CD4-positive, CD25-positive, alpha-beta regulatory T cell (primary cell): ENCODE results near the gene ERBB4. TPM values are rescaled to one million over a fixed set of nuclear protein-coding genes. Genes with fewer than 3 reads are reported as not detected.

Source experiments
- ATAC-seq, 2 donors: fragments of 150-1000 bp; cut with Tn5 transposase; one replicate each; pipeline ENCODE4 v1.10.0; 2021; ENCODE audit warnings: low read depth in 2 of 2, moderate number of reproducible peaks in 2 of 2, moderate library complexity in 1 of 2
- DNase-seq, 3 donors: peaks; one replicate each; pipeline versions ENCODE4 v3.0.0 to v3.0.0-alpha.2; 2012 to 2022; ENCODE audit warnings: mixed read lengths in 1 of 3
- H3K27ac ChIP-seq: one replicate; pipeline ENCODE4 v1.7.0; 2013; ENCODE audit warnings: mild to moderate bottlenecking, low read length; ENCODE audit not compliant: insufficient read depth, poor library complexity, severe bottlenecking
- H3K27me3 ChIP-seq: one replicate; pipeline ENCODE4 v1.7.0; 2013; ENCODE audit warnings: low read length; ENCODE audit not compliant: control insufficient read depth, insufficient read depth
- H3K36me3 ChIP-seq: one replicate; pipeline ENCODE4 v1.7.0; 2013; ENCODE audit warnings: mild to moderate bottlenecking, low read length, moderate library complexity; ENCODE audit not compliant: control insufficient read depth, insufficient read depth
- H3K4me1 ChIP-seq: 2 replicates; pipeline ENCODE4 v1.7.0; 2013; ENCODE audit warnings: mild to moderate bottlenecking, low read length; ENCODE audit not compliant: insufficient read depth, control insufficient read depth, poor library complexity, severe bottlenecking
- H3K4me3 ChIP-seq: one replicate; pipeline ENCODE4 v1.7.0; 2013; ENCODE audit warnings: low read depth, mild to moderate bottlenecking, low read length, moderate library complexity
- H3K9me3 ChIP-seq, 2 experiments: 1 replicate in 1 of 2; 2 replicates in 1 of 2; pipeline ENCODE4 v1.7.0; 2013; ENCODE audit warnings: low read length in 2 of 2, mild to moderate bottlenecking in 1 of 2, moderate library complexity in 1 of 2; ENCODE audit not compliant: control insufficient read depth in 2 of 2
- H3K27ac Mint-ChIP-seq, 3 donors: one replicate each; pipeline ENCODE4 v1.8.0; 2020 to 2022; ENCODE audit warnings: mild to moderate bottlenecking in 3 of 3, mixed read lengths in 3 of 3, moderate library complexity in 2 of 3
- H3K27me3 Mint-ChIP-seq: one replicate; pipeline ENCODE4 v1.8.0; 2022; ENCODE audit warnings: mild to moderate bottlenecking, mixed read lengths
- H3K36me3 Mint-ChIP-seq: one replicate; pipeline ENCODE4 v1.8.0; 2020; ENCODE audit warnings: mixed read lengths
- H3K4me1 Mint-ChIP-seq, 4 donors: one replicate each; pipeline ENCODE4 v1.8.0; 2020 to 2022; ENCODE audit warnings: mixed read lengths in 4 of 4, mild to moderate bottlenecking in 1 of 4
- H3K4me3 Mint-ChIP-seq, 4 donors: one replicate each; pipeline ENCODE4 v1.8.0; 2020 to 2022; ENCODE audit warnings: mild to moderate bottlenecking in 4 of 4, mixed read lengths in 4 of 4, moderate library complexity in 3 of 4
- H3K9me3 Mint-ChIP-seq, 7 donors: one replicate each; pipeline ENCODE4 v1.8.0; 2020 to 2022; ENCODE audit warnings: mixed read lengths in 7 of 7, mild to moderate bottlenecking in 3 of 7, moderate library complexity in 2 of 7
- polyA plus RNA-seq, 4 donors: library from polyadenylated mRNA; unstranded; fragments of 300-500 nt; fragmentation: Illumina TruSeq; gene quantifications; one replicate each; pipeline ENCODE4 v1.2.3, GENCODE V29; 2021
- total RNA-seq: library from RNA; stranded (reverse); gene quantifications from one replicate; pipeline ENCODE4 v1.2.3, GENCODE V29; 2022

The ERBB4 gene
- total and polyA plus RNA-seq, 5 donors from 2014 or later = not detected

GRCh38 chr2:211948932-211949331, 589.7 kb downstream of the ERBB4 start:
- H3K4me3 ChIP-seq = no peak overlapping the region
- H3K4me1 Mint-ChIP-seq = no peaks in the 10 kb centered on the region
- H3K36me3 ChIP-seq = no peaks in the 10 kb centered on the region
- H3K9me3 ChIP-seq = no peaks in the 10 kb centered on the region
- ATAC-seq = no peak
- H3K27me3 ChIP-seq = no peaks in the 10 kb centered on the region
- no peak overlapping the region for H3K27ac Mint-ChIP-seq
- no peaks in the 10 kb centered on the region for H3K36me3 Mint-ChIP-seq
- no peaks in the 10 kb centered on the region for H3K4me1 ChIP-seq
- H3K9me3 Mint-ChIP-seq = peaks cover 0 to 13% (median 9%) of the 10 kb centered on the region in 7 donors
- H3K27ac ChIP-seq = no peak overlapping the region
- no peak for DNase-seq
- H3K27me3 Mint-ChIP-seq = no peaks in the 10 kb centered on the region
- H3K4me3 Mint-ChIP-seq = no peak overlapping the region

DNA sequence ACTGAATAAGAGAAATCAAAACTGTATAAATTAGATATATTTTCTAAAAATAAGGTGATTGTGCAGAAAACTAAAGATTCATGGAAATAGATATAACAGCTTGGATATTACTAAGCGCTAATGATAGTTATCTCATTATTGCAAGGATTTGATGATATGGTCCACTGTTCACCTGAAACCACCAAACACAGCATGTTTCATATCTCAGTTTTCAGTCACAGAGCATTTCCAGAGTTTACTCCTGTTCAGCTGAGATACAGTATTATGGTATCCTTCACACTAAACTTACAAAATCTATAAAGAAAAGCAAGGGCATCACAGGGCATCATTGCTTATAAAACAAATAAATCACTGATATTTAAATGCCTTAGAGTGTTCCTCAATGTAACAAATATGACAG, 591.6 kb downstream of the ERBB4 start:
- H3K4me3 Mint-ChIP-seq = no peak overlapping the region
- H3K27ac ChIP-seq = no peak overlapping the region
- no peaks in the 10 kb centered on the region for H3K36me3 ChIP-seq
- no peak overlapping the region for H3K27ac Mint-ChIP-seq
- no peak for ATAC-seq
- no peaks in the 10 kb centered on the region for H3K9me3 ChIP-seq
- H3K36me3 Mint-ChIP-seq = no peaks in the 10 kb centered on the region
- no peak overlapping the region for H3K4me3 ChIP-seq
- H3K4me1 Mint-ChIP-seq = no peaks in the 10 kb centered on the region
- no peaks in the 10 kb centered on the region for H3K27me3 Mint-ChIP-seq
- peaks cover 0 to 10% (median 6%) of the 10 kb centered on the region in 7 donors for H3K9me3 Mint-ChIP-seq
- H3K27me3 ChIP-seq = no peaks in the 10 kb centered on the region
- no peak for DNase-seq
- H3K4me1 ChIP-seq = no peaks in the 10 kb centered on the region

DNA sequence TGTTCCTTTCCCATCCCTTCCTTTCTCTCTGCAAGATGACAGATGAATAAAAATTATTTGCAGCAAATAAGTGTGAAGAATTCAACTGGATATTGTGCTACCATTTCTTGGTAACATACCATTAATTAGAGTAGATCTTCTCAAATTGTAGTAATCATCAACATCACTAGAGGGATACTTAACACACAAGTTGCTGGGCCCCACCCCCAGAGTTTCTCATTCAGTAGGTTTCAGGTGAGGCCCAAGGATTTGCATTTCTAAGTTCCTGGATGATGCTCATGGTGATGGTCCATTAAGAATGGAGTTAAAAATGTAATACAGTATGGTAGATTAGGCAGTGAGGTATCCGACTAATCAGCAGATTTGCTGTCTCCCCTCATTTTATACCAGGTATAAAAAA, 594.0 kb downstream of the ERBB4 start:
- Mint-ChIP-seq H3K27me3 (no peaks in the 10 kb centered on the region), H3K4me1 (no peaks in the 10 kb centered on the region), H3K27ac (no peak overlapping the region), H3K4me3 (no peak overlapping the region), H3K9me3 (peaks cover 0 to 8% (median 3%) of the 10 kb centered on the region in 7 donors), H3K36me3 (no peaks in the 10 kb centered on the region)
- DNase-seq (no peak), ATAC-seq (no peak)
- Histone ChIP-seq H3K4me1 (no peaks in the 10 kb centered on the region), H3K9me3 (no peaks in the 10 kb centered on the region), H3K27me3 (no peaks in the 10 kb centered on the region), H3K36me3 (no peaks in the 10 kb centered on the region), H3K4me3 (no peak overlapping the region), H3K27ac (no peak overlapping the region)

GRCh38 chr2:211942153-211942552, 596.4 kb downstream of the ERBB4 start:
- no peaks in the 10 kb centered on the region for H3K9me3 ChIP-seq
- H3K4me3 ChIP-seq = no peak overlapping the region
- Mint-ChIP-seq H3K36me3 (no peaks in the 10 kb centered on the region), H3K27me3 (no peaks in the 10 kb centered on the region), H3K9me3 (peaks cover 0 to 10% (median 2%) of the 10 kb centered on the region in 7 donors), H3K4me1 (no peaks in the 10 kb centered on the region), H3K27ac (no peak overlapping the region), H3K4me3 (no peak overlapping the region)
- H3K4me1 ChIP-seq = no peaks in the 10 kb centered on the region
- H3K27me3 ChIP-seq = no peaks in the 10 kb centered on the region
- DNase-seq (no peak), ATAC-seq (no peak)
- no peaks in the 10 kb centered on the region for H3K36me3 ChIP-seq
- H3K27ac ChIP-seq = no peak overlapping the region

- H3K27ac ChIP-seq = no peak overlapping the region
- Mint-ChIP-seq H3K27me3 (no peaks in the 10 kb centered on the region), H3K4me1 (no peaks in the 10 kb centered on the region), H3K27ac (no peak overlapping the region), H3K9me3 (peaks cover 0 to 10% (median 2%) of the 10 kb centered on the region in 7 donors), H3K36me3 (no peaks in the 10 kb centered on the region), H3K4me3 (no peak overlapping the region)
- no peaks in the 10 kb centered on the region for H3K36me3 ChIP-seq
- no peaks in the 10 kb centered on the region for H3K4me1 ChIP-seq
- DNase-seq (no peak), ATAC-seq (no peak)
- H3K9me3 ChIP-seq = no peaks in the 10 kb centered on the region
- no peaks in the 10 kb centered on the region for H3K27me3 ChIP-seq
- no peak overlapping the region for H3K4me3 ChIP-seq
These were observed 597.3 kb downstream of the ERBB4 start for GRCh38 chr2:211941216-211941747.

GRCh38 chr2:211939177-211939576, 599.4 kb downstream of the ERBB4 start:
- Histone ChIP-seq H3K4me3 (no peak overlapping the region), H3K9me3 (no peaks in the 10 kb centered on the region), H3K4me1 (no peaks in the 10 kb centered on the region), H3K27ac (no peak overlapping the region), H3K36me3 (no peaks in the 10 kb centered on the region), H3K27me3 (no peaks in the 10 kb centered on the region)
- H3K36me3 Mint-ChIP-seq = no peaks in the 10 kb centered on the region
- H3K4me1 Mint-ChIP-seq = no peaks in the 10 kb centered on the region
- no peaks in the 10 kb centered on the region for H3K27me3 Mint-ChIP-seq
- H3K4me3 Mint-ChIP-seq = no peak overlapping the region
- no peak overlapping the region for H3K27ac Mint-ChIP-seq
- peaks cover 0 to 10% (median 0%) of the 10 kb centered on the region in 7 donors for H3K9me3 Mint-ChIP-seq
- no peak for DNase-seq
- ATAC-seq = no peak

- H3K4me3 ChIP-seq = no peak overlapping the region
- H3K4me1 ChIP-seq = no peaks in the 10 kb centered on the region
- no peak overlapping the region for H3K27ac Mint-ChIP-seq
- DNase-seq = no peak
- H3K27ac ChIP-seq = no peak overlapping the region
- peak overlapping the region in 1 of 4 donors; percentile 84 for H3K4me3 Mint-ChIP-seq
- no peaks in the 10 kb centered on the region for H3K27me3 Mint-ChIP-seq
- H3K36me3 Mint-ChIP-seq = no peaks in the 10 kb centered on the region
- no peaks in the 10 kb centered on the region for H3K27me3 ChIP-seq
- H3K4me1 Mint-ChIP-seq = no peaks in the 10 kb centered on the region
- no peak for ATAC-seq
- no peaks in the 10 kb centered on the region for H3K36me3 ChIP-seq
- no peaks in the 10 kb centered on the region for H3K9me3 ChIP-seq
- peaks cover 0 to 2% (median 0%) of the 10 kb centered on the region in 7 donors for H3K9me3 Mint-ChIP-seq
These were observed 603.8 kb downstream of the ERBB4 start for GRCh38 chr2:211934811-211935210.

DNA sequence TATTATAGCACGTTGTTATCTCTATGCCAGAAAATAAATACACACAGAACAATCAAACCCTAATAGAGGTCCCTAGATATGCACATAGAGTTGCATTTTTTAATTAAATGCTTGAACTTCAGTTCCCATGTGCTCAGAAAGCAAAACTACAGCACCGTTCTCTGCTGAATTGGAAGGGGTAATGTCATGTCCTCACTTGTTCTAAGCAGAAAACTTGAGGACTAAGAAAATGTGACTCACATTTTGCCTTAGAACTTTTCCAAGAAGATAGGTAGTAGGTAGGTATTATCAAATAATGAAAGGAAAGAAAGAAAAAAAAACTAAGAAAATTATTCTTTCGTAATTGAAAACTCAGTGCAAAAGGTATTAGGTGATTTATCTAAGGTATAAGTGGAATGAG, 607.3 kb downstream of the ERBB4 start:
- Mint-ChIP-seq H3K27me3 (no peaks in the 10 kb centered on the region), H3K4me1 (no peaks in the 10 kb centered on the region), H3K9me3 (peaks cover 0 to 11% (median 0%) of the 10 kb centered on the region in 7 donors), H3K27ac (no peak overlapping the region), H3K36me3 (no peaks in the 10 kb centered on the region), H3K4me3 (no peak overlapping the region)
- Histone ChIP-seq H3K27ac (no peak overlapping the region), H3K9me3 (no peaks in the 10 kb centered on the region), H3K36me3 (no peaks in the 10 kb centered on the region), H3K4me1 (no peaks in the 10 kb centered on the region), H3K4me3 (no peak overlapping the region), H3K27me3 (no peaks in the 10 kb centered on the region)
- DNase-seq = no peak
- ATAC-seq = no peak
